H9 (cell line): ENCODE data around the gene TMTC2. TPM values are rescaled to one million over a fixed set of nuclear protein-coding genes. Genes with fewer than 3 reads are reported as not detected.

Source experiments
- DNase-seq: peaks from one replicate; pipeline ENCODE4 v3.0.0-alpha.2; 2017
- H2AFZ ChIP-seq: one replicate; pipeline ENCODE4 v1.6.1; 2013; ENCODE audit warnings: mild to moderate bottlenecking, low read length, control low read depth, moderate library complexity
- H2AK5ac ChIP-seq: 2 replicates; pipeline ENCODE4 v1.6.1; 2013; ENCODE audit warnings: low read length, control low read depth, mixed read lengths; ENCODE audit not compliant: insufficient read length
- H2BK120ac ChIP-seq: one replicate; pipeline ENCODE4 v1.6.1; 2013; ENCODE audit warnings: low read depth, mild to moderate bottlenecking, low read length, control low read depth, inconsistent platforms; ENCODE audit not compliant: poor library complexity, severe bottlenecking
- H2BK12ac ChIP-seq: 2 replicates; pipeline ENCODE4 v1.6.1; 2013; ENCODE audit warnings: low read length, control low read depth, mixed read lengths, low read depth; ENCODE audit not compliant: insufficient read length
- H2BK15ac ChIP-seq: 2 replicates; pipeline ENCODE4 v1.6.1; 2013; ENCODE audit warnings: low read depth, low read length, control low read depth
- H2BK20ac ChIP-seq: one replicate; pipeline ENCODE4 v1.6.1; 2013; ENCODE audit warnings: low read depth, mild to moderate bottlenecking, low read length, control low read depth, inconsistent platforms; ENCODE audit not compliant: poor library complexity, severe bottlenecking
- H2BK5ac ChIP-seq: 2 replicates; pipeline ENCODE4 v1.6.1; 2013; ENCODE audit warnings: low read length, control low read depth, mixed read lengths; ENCODE audit not compliant: insufficient read length
- H3K14ac ChIP-seq: 2 replicates; pipeline ENCODE4 v1.6.1; 2013; ENCODE audit warnings: low read length, control low read depth; ENCODE audit not compliant: insufficient read depth
- H3K18ac ChIP-seq: 2 replicates; pipeline ENCODE4 v1.6.1; 2013; ENCODE audit warnings: low read depth, mild to moderate bottlenecking, mixed read lengths, low read length, control low read depth; ENCODE audit not compliant: insufficient read length
- H3K23ac ChIP-seq: 2 replicates; pipeline ENCODE4 v1.6.1; 2013; ENCODE audit warnings: low read length, control low read depth, mixed read lengths, low read depth; ENCODE audit not compliant: insufficient read length
- H3K23me2 ChIP-seq: 2 replicates; pipeline ENCODE4 v1.6.1; 2013; ENCODE audit warnings: low read depth, mild to moderate bottlenecking, mixed read lengths, low read length, control low read depth; ENCODE audit not compliant: insufficient read length, poor library complexity, severe bottlenecking
- H3K27ac ChIP-seq: 2 replicates; pipeline ENCODE4 v1.5.1; 2013; ENCODE audit warnings: low read length, control low read depth, mixed read lengths, low read depth; ENCODE audit not compliant: insufficient read length
- H3K27me3 ChIP-seq: 2 replicates; pipeline ENCODE4 v1.6.1; 2013; ENCODE audit warnings: low read length, control low read depth, inconsistent platforms; ENCODE audit not compliant: insufficient read depth
- H3K4ac ChIP-seq: 2 replicates; pipeline ENCODE4 v1.6.1; 2013; ENCODE audit warnings: low read depth, mild to moderate bottlenecking, control low read depth, inconsistent platforms, low read length, moderate library complexity
- H3K4me1 ChIP-seq: 2 replicates; pipeline ENCODE4 v1.6.1; 2013; ENCODE audit warnings: low read length, control low read depth, inconsistent platforms; ENCODE audit not compliant: insufficient read depth
- H3K4me2 ChIP-seq: 2 replicates; pipeline ENCODE4 v1.6.1; 2013; ENCODE audit warnings: low read length, control low read depth, mixed read lengths; ENCODE audit not compliant: insufficient read length, insufficient read depth
- H3K56ac ChIP-seq: 2 replicates; pipeline ENCODE4 v1.6.1; 2013; ENCODE audit warnings: low read depth, mild to moderate bottlenecking, mixed read lengths, low read length, control low read depth; ENCODE audit not compliant: insufficient read length
- H3K79me1 ChIP-seq: 2 replicates; pipeline ENCODE4 v1.6.1; 2013; ENCODE audit warnings: low read depth, mild to moderate bottlenecking, moderate library complexity, low read length, control low read depth, inconsistent platforms; ENCODE audit not compliant: insufficient read depth, poor library complexity, severe bottlenecking
- H3K79me2 ChIP-seq: 2 replicates; pipeline ENCODE4 v1.6.1; 2013; ENCODE audit warnings: low read length, control low read depth, inconsistent platforms; ENCODE audit not compliant: insufficient read depth
- H3K9ac ChIP-seq: 2 replicates; pipeline ENCODE4 v1.6.1; 2013; ENCODE audit warnings: low read length, control low read depth, mixed read lengths; ENCODE audit not compliant: insufficient read length; ENCODE audit errors: extremely low read depth
- H3K9me3 ChIP-seq: one replicate; pipeline ENCODE4 v1.6.1; 2013; ENCODE audit warnings: low read depth, low read length, inconsistent platforms; ENCODE audit not compliant: control insufficient read depth
- H3T11ph ChIP-seq: one replicate; pipeline ENCODE4 v1.6.1; 2013; ENCODE audit warnings: mild to moderate bottlenecking, low read length, control low read depth, inconsistent platforms
- H4K20me1 ChIP-seq: one replicate; pipeline ENCODE4 v1.6.1; 2013; ENCODE audit not compliant: control insufficient read depth, insufficient read length, insufficient read depth
- H4K5ac ChIP-seq: 2 replicates; pipeline ENCODE4 v1.6.1; 2013; ENCODE audit warnings: low read depth, mild to moderate bottlenecking, mixed read lengths, low read length, control low read depth; ENCODE audit not compliant: insufficient read length
- H4K8ac ChIP-seq: replicated peaks from 2 replicates; pipeline ENCODE4 v1.6.1; 2013; ENCODE audit warnings: low read length, control low read depth, mixed read lengths, low read depth; ENCODE audit not compliant: insufficient read length
- H4K91ac ChIP-seq: 2 replicates; pipeline ENCODE4 v1.6.1; 2013; ENCODE audit warnings: low read depth, mild to moderate bottlenecking, moderate library complexity, mixed read lengths, low read length, control low read depth; ENCODE audit not compliant: insufficient read length
- H3K27ac Mint-ChIP-seq, 3 experiments: 2 replicates in 2 of 3; 3 replicates in 1 of 3; pipeline ENCODE4 v1.8.0; 2020 to 2021; ENCODE audit warnings: mixed read lengths in 3 of 3, mild to moderate bottlenecking in 1 of 3, moderate library complexity in 1 of 3
- H3K27me3 Mint-ChIP-seq: 2 replicates; pipeline ENCODE4 v1.8.0; 2021; ENCODE audit warnings: low read depth, mild to moderate bottlenecking, moderate library complexity, mixed read lengths
- H3K36me3 Mint-ChIP-seq, 3 experiments: 2 replicates in 2 of 3; 3 replicates in 1 of 3; pipeline ENCODE4 v1.8.0; 2020 to 2021; ENCODE audit warnings: low read depth in 3 of 3, mixed read lengths in 3 of 3; ENCODE audit not compliant: insufficient read depth in 1 of 3
- H3K4me1 Mint-ChIP-seq, 2 experiments: 2 replicates each; pipeline ENCODE4 v1.8.0; 2020; ENCODE audit warnings: mixed read lengths in 2 of 2
- H3K4me3 Mint-ChIP-seq, 2 experiments: 2 replicates in 1 of 2; 3 replicates in 1 of 2; pipeline ENCODE4 v1.8.0; 2020 to 2021; ENCODE audit warnings: mild to moderate bottlenecking in 2 of 2, mixed read lengths in 2 of 2, moderate library complexity in 1 of 2
- H3K9me3 Mint-ChIP-seq, 2 experiments: 2 replicates in 1 of 2; 3 replicates in 1 of 2; pipeline ENCODE4 v1.8.0; 2020; ENCODE audit warnings: mild to moderate bottlenecking in 2 of 2, mixed read lengths in 2 of 2, moderate library complexity in 1 of 2
- total RNA-seq: library from RNA; stranded (reverse); gene quantifications from 2 replicates; pipeline ENCODE4 v1.2.1, GENCODE V29; 2021
- TF ChIP-seq, protein P1 (sequence below): fragments of 200-600 bp; sonication (generic); conservative IDR thresholded peaks from 3 replicates; pipeline ENCODE4 v1.8.0; 2021; ENCODE audit warnings: antibody characterized with exemption, mild to moderate bottlenecking

Gene TMTC2
- total RNA-seq, 1 experiment from 2014 or later, result 3.1 TPM

DNA sequence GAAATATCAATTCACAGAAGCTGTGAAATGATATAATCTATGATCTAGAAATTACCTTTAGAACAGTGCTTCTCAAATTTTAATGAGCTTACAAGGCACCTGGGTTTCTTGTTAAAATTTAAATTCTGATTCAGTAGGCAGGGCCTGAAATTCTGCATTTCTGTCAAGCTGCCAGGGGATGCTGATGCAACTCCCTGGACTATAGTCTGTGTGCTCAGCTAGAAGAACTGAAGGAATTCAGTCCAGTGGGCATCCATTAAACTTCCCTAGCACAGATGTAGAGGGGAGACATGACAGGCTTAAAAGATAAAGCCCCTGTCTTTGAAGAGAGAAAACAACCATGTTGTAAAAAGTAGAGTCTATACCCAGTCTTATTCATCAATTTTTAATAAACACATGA, 441.8 kb downstream of the TMTC2 start:
- no peak overlapping the region for H2BK12ac ChIP-seq
- no peak overlapping the region for H4K5ac ChIP-seq
- Mint-ChIP-seq H3K4me3 (no peak overlapping the region), H3K4me1 (peaks cover 9 to 10% of the 10 kb centered on the region in 2 experiments; a peak in 3 of 4 replicates), H3K9me3 (no peaks in the 10 kb centered on the region), H3K36me3 (peaks cover 0 to 1% (median 0%) of the 10 kb centered on the region in 3 experiments; a peak in 1 of 7 replicates), H3K27ac (no peak overlapping the region), H3K27me3 (no peaks in the 10 kb centered on the region)
- no peak overlapping the region for H3K4ac ChIP-seq
- DNase-seq, result no peak
- no peak overlapping the region for H2BK20ac ChIP-seq
- no peaks in the 10 kb centered on the region; the same call in 1 of the 2 replicates for H3K4me1 ChIP-seq
- no peak overlapping the region for H2BK15ac ChIP-seq
- H3K56ac ChIP-seq, result no peak overlapping the region
- no peaks in the 10 kb centered on the region for H3K9me3 ChIP-seq
- TF ChIP-seq, protein P1, sequence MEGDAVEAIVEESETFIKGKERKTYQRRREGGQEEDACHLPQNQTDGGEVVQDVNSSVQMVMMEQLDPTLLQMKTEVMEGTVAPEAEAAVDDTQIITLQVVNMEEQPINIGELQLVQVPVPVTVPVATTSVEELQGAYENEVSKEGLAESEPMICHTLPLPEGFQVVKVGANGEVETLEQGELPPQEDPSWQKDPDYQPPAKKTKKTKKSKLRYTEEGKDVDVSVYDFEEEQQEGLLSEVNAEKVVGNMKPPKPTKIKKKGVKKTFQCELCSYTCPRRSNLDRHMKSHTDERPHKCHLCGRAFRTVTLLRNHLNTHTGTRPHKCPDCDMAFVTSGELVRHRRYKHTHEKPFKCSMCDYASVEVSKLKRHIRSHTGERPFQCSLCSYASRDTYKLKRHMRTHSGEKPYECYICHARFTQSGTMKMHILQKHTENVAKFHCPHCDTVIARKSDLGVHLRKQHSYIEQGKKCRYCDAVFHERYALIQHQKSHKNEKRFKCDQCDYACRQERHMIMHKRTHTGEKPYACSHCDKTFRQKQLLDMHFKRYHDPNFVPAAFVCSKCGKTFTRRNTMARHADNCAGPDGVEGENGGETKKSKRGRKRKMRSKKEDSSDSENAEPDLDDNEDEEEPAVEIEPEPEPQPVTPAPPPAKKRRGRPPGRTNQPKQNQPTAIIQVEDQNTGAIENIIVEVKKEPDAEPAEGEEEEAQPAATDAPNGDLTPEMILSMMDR, result no peak
- no peak overlapping the region for H4K8ac ChIP-seq
- no peaks in the 10 kb centered on the region for H3K79me2 ChIP-seq
- H3K9ac ChIP-seq, result no peak overlapping the region
- H3K27ac ChIP-seq, result no peak overlapping the region
- no peak overlapping the region for H3K4me2 ChIP-seq
- no peaks in the 10 kb centered on the region for H3K79me1 ChIP-seq
- H4K91ac ChIP-seq, result no peak overlapping the region
- no peak overlapping the region for H3K14ac ChIP-seq
- no peak overlapping the region for H2AFZ ChIP-seq
- no peak overlapping the region for H2AK5ac ChIP-seq
- H4K20me1 ChIP-seq, result no peaks in the 10 kb centered on the region
- H3K23me2 ChIP-seq, result no peaks in the 10 kb centered on the region
- H2BK5ac ChIP-seq, result no peak overlapping the region
- no peak overlapping the region for H3K23ac ChIP-seq
- H3K18ac ChIP-seq, result no peak overlapping the region
- H3T11ph ChIP-seq, result no peak overlapping the region
- no peak overlapping the region for H2BK120ac ChIP-seq
- no peaks in the 10 kb centered on the region for H3K27me3 ChIP-seq
